ENCODE measurements around the gene A4GNT.

GRCh38 chr3:138112362-138112761 lies 19.8 kb downstream of the A4GNT start:
- TF ChIP-seq FOXA1 (IDR thresholded peaks at IDR 0.05) (no peak), SP1 (IDR thresholded peaks at IDR 0.05) (no peak), TAF1 (conservative IDR thresholded peaks at IDR 0.05) (no peak), EGR1 (IDR thresholded peaks at IDR 0.05; ENCODE audit: low read depth in 2 of 2) (no peak), MAX (IDR thresholded peaks at IDR 0.05) (no peak), GABPA (IDR thresholded peaks at IDR 0.05 in 1 of 2, conservative IDR thresholded peaks at IDR 0.05 in 1 of 2) (no peak), HNF4G (IDR thresholded peaks at IDR 0.05) (no peak), YY1 (IDR thresholded peaks at IDR 0.05) (no peak)
- TF ChIP-seq, protein P1, sequence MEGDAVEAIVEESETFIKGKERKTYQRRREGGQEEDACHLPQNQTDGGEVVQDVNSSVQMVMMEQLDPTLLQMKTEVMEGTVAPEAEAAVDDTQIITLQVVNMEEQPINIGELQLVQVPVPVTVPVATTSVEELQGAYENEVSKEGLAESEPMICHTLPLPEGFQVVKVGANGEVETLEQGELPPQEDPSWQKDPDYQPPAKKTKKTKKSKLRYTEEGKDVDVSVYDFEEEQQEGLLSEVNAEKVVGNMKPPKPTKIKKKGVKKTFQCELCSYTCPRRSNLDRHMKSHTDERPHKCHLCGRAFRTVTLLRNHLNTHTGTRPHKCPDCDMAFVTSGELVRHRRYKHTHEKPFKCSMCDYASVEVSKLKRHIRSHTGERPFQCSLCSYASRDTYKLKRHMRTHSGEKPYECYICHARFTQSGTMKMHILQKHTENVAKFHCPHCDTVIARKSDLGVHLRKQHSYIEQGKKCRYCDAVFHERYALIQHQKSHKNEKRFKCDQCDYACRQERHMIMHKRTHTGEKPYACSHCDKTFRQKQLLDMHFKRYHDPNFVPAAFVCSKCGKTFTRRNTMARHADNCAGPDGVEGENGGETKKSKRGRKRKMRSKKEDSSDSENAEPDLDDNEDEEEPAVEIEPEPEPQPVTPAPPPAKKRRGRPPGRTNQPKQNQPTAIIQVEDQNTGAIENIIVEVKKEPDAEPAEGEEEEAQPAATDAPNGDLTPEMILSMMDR (IDR thresholded peaks at IDR 0.05; ENCODE audit: low read depth, low read length, missing input control), result no peak
